Naive B cell (primary cell): ENCODE data around the gene GPR55. TPM values are rescaled to one million over a fixed set of nuclear protein-coding genes. Genes with fewer than 3 reads are reported as not detected.
A peak's percentile ranks its signal among the peaks of the same experiment; 100 is the strongest.
"Not testable (repeated sequence)": the region's sequence is repeated elsewhere in the genome, so short reads cannot be mapped to it uniquely, and the experiment has no call there.

Experiments used
- ATAC-seq, 2 donors: fragments of 150-1000 bp; cut with Tn5 transposase; 2 replicates each; pipeline ENCODE4 v1.10.0; 2021; ENCODE audit warnings: low read depth in 2 of 2, mild to moderate bottlenecking in 2 of 2, moderate library complexity in 2 of 2
- DNase-seq: peaks from one replicate; pipeline ENCODE4 v3.0.0; 2022
- H3K27ac Mint-ChIP-seq, 6 donors: one replicate each; pipeline ENCODE4 v1.8.0; 2020 to 2022; ENCODE audit warnings: mild to moderate bottlenecking in 6 of 6, mixed read lengths in 6 of 6, moderate library complexity in 5 of 6, inconsistent platforms in 2 of 6
- H3K27me3 Mint-ChIP-seq, 3 donors: one replicate each; pipeline ENCODE4 v1.8.0; 2021 to 2022; ENCODE audit warnings: mixed read lengths in 3 of 3, mild to moderate bottlenecking in 1 of 3
- H3K36me3 Mint-ChIP-seq, 2 donors: one replicate each; pipeline ENCODE4 v1.8.0; 2020 to 2022; ENCODE audit warnings: mixed read lengths in 2 of 2, inconsistent platforms in 1 of 2, mild to moderate bottlenecking in 1 of 2
- H3K4me1 Mint-ChIP-seq, 3 donors: one replicate each; pipeline ENCODE4 v1.8.0; 2020 to 2022; ENCODE audit warnings: mixed read lengths in 3 of 3, inconsistent platforms in 1 of 3, mild to moderate bottlenecking in 1 of 3, moderate library complexity in 1 of 3
- H3K4me3 Mint-ChIP-seq, 8 donors: one replicate each; pipeline ENCODE4 v1.8.0; 2020 to 2022; ENCODE audit warnings: mild to moderate bottlenecking in 8 of 8, mixed read lengths in 8 of 8, moderate library complexity in 8 of 8, inconsistent platforms in 2 of 8
- H3K9me3 Mint-ChIP-seq, 7 donors: one replicate each; pipeline ENCODE4 v1.8.0; 2020 to 2022; ENCODE audit warnings: mixed read lengths in 7 of 7, mild to moderate bottlenecking in 5 of 7, inconsistent platforms in 2 of 7, moderate library complexity in 1 of 7
- polyA plus RNA-seq, 6 donors: library from polyadenylated mRNA; unstranded; fragments of 300-500 nt; fragmentation: Illumina TruSeq; gene quantifications; one replicate each; pipeline ENCODE4 v1.2.3, GENCODE V29; 2021; ENCODE audit warnings: low read depth in 6 of 6

The GPR55 gene
- polyA plus RNA-seq, 6 donors from 2014 or later, result 0.12 to 0.56 (median 0.21) TPM; not detected in 3

DNA sequence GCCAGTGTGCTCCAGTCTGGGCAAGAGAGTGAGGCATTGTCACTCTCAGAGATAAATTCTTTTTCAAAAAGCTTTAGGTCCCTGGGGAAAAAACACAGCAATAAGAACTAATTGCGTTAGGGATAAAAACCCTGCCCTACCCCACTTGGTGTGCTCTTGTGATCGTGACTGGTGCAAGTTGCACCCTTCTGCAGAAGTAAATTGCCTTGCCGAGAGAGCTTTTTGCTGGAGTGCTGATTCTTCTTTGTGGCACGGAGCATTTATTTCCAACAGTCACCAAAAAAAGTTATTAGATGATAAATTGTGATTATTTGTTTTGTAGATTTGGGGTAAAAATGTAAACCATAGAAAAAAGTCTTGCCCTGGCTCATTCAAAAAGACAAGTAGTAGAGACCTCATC lies 12.3 kb upstream of the GPR55 start:
- peaks cover 5 to 26% (median 18%) of the 10 kb centered on the region in 7 donors for H3K9me3 Mint-ChIP-seq
- no peak for DNase-seq
- peak overlapping the region in 1 of 6 donors; percentile 8 for H3K27ac Mint-ChIP-seq
- H3K27me3 Mint-ChIP-seq, result peaks cover 9 to 37% (median 34%) of the 10 kb centered on the region in 3 donors
- no peak overlapping the region for H3K4me3 Mint-ChIP-seq
- H3K4me1 Mint-ChIP-seq, result peaks cover 0 to 3% (median 0%) of the 10 kb centered on the region in 3 donors
- no peak for ATAC-seq
- peaks cover 0 to 12% of the 10 kb centered on the region in 2 donors for H3K36me3 Mint-ChIP-seq

DNA sequence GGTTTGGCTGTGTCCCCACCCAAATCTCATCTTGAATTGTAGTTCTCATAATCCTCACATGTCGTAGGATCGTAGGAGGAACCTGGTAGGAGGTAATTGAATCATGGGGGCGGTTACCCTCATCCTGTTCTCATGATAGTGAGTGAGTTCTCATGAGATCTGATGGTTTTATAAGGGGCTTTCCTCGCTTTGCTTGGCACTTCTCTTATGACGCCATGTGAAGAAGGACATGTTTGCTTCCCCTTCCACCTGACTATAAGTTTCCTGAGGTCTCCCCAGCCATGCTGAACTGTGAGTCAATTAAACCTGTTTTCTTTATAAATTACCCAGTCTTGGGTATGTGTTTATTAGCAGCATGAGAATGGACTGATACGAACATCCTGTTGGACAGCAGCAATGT lies 11.2 kb upstream of the GPR55 start:
- ATAC-seq, DNase-seq, H3K27ac Mint-ChIP-seq, H3K4me1 Mint-ChIP-seq, H3K4me3 Mint-ChIP-seq: not testable (repeated sequence)
- Mint-ChIP-seq H3K9me3 (peaks cover 5 to 26% (median 18%) of the 10 kb centered on the region in 7 donors), H3K27me3 (peaks cover 12 to 28% (median 26%) of the 10 kb centered on the region in 3 donors), H3K36me3 (peaks cover 0 to 12% of the 10 kb centered on the region in 2 donors)

DNA sequence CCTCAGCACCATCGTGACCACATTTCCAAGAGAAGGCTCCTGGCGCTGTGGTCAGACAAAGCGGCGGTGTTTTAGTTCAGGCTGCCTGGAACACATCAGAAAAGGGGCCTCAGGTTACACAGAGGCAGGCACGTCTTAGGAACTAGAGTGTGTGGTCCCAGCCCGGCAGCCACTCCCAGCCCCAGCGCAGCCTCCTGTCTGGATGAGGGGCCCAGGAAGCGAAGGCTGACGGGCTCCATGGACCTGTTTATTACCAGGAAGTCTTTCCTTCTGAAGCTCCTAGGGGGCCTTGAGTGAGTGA lies 10.0 kb upstream of the GPR55 start:
- Mint-ChIP-seq H3K9me3 (peaks cover 5 to 26% (median 18%) of the 10 kb centered on the region in 7 donors), H3K4me3 (no peak overlapping the region)
- no peak for ATAC-seq

DNA sequence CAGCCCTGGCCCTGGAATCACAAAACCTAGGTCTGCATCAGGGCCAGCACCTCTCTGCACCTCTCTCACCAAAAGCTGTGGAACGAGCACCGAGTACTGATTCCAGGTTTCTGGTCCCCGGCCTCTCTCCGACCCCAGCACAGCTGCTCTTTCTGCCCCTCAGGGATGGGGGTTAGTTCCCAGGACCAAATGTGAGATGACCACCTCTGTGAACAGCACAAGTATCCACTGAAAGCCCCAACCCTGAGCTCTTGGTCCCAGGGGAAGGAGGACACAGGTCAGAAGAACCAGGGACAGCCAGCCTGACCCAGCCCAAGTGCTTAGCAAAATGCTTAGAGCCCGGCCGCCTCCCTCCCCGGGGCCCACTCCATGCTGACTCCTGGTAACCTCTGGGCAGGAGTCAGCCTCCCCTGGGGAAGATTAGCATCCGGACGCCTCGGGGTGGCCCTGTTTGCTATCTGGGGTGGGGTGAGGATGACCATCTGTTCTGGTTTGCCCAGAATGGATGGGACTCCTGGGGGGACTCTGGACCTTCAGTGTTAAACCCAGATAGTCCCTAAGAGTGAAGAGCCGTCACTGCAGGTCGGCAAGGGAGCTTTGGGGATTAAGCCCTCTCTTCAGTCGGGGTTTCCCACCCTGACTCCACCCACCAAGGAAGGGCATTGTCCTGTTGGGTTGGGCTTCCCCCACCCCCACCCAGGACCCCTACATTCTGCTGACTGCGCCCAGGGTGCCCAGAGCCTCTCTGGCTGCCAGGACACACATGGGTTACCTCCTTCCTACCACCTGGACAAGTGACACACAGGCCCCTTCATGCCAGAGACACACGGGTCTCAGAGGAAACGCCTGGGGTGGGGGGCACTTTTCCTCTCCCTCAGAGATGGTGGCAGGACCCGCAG lies 9.4 kb upstream of the GPR55 start:
- H3K4me3 Mint-ChIP-seq, result no peak overlapping the region
- ATAC-seq (no peak), DNase-seq (no peak)
- H3K27ac Mint-ChIP-seq, result peak overlapping the region in 1 of 6 donors; percentile 20
- H3K27me3 Mint-ChIP-seq, result peaks cover 12 to 28% (median 24%) of the 10 kb centered on the region in 3 donors
- peaks cover 5 to 26% (median 18%) of the 10 kb centered on the region in 7 donors for H3K9me3 Mint-ChIP-seq
- H3K36me3 Mint-ChIP-seq, result peaks cover 0 to 12% of the 10 kb centered on the region in 2 donors
- H3K4me1 Mint-ChIP-seq, result no peaks in the 10 kb centered on the region

More for the DNA sequence above, 10.0 kb upstream of the GPR55 start:
- peaks cover 0 to 12% of the 10 kb centered on the region in 2 donors for H3K36me3 Mint-ChIP-seq
- H3K4me1 Mint-ChIP-seq, result no peaks in the 10 kb centered on the region
- peaks cover 12 to 28% (median 26%) of the 10 kb centered on the region in 3 donors for H3K27me3 Mint-ChIP-seq
- DNase-seq, result no peak
- H3K27ac Mint-ChIP-seq, result no peak overlapping the region

DNA sequence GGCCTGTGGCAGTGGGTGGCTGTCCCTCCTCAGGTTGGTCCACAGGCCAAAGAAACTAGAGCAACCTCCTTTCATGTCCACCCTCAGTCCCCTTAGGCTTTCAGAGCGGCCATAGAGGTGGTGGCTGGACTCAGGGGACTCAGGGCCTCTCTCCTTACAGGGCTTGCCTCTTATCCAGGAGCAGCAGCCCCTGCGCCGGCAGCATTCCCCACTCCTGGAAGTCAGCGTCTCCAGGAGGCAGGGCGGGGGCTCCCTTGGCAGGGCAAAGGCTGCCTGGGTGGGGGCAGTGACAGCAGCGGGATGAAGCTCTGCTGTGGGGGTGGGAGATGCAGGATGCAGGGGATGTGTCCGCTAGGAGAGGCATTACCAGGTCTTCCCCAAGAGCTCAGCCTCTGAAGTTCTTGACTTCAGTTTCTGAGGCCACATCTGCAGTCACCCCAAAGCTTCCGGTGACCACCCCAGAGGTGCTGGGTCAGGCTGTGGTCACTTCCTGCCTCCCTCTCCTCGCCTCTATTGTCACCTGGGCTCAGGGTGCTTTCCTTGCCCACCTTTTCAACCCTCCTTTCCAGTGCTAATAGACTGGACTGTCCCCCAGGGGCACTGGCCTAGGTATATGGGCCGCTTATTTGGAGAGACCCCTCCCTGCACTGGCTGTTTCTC lies 8.6 kb upstream of the GPR55 start:
- H3K36me3 Mint-ChIP-seq, result peaks cover 0 to 12% of the 10 kb centered on the region in 2 donors
- peaks cover 12 to 28% (median 20%) of the 10 kb centered on the region in 3 donors for H3K27me3 Mint-ChIP-seq
- peaks cover 5 to 26% (median 18%) of the 10 kb centered on the region in 7 donors for H3K9me3 Mint-ChIP-seq
- H3K27ac Mint-ChIP-seq, result peak overlapping the region in 2 of 6 donors; percentile 20 to 21
- ATAC-seq (no peak), DNase-seq (no peak)
- H3K4me1 Mint-ChIP-seq, result no peaks in the 10 kb centered on the region
- no peak overlapping the region for H3K4me3 Mint-ChIP-seq

DNA sequence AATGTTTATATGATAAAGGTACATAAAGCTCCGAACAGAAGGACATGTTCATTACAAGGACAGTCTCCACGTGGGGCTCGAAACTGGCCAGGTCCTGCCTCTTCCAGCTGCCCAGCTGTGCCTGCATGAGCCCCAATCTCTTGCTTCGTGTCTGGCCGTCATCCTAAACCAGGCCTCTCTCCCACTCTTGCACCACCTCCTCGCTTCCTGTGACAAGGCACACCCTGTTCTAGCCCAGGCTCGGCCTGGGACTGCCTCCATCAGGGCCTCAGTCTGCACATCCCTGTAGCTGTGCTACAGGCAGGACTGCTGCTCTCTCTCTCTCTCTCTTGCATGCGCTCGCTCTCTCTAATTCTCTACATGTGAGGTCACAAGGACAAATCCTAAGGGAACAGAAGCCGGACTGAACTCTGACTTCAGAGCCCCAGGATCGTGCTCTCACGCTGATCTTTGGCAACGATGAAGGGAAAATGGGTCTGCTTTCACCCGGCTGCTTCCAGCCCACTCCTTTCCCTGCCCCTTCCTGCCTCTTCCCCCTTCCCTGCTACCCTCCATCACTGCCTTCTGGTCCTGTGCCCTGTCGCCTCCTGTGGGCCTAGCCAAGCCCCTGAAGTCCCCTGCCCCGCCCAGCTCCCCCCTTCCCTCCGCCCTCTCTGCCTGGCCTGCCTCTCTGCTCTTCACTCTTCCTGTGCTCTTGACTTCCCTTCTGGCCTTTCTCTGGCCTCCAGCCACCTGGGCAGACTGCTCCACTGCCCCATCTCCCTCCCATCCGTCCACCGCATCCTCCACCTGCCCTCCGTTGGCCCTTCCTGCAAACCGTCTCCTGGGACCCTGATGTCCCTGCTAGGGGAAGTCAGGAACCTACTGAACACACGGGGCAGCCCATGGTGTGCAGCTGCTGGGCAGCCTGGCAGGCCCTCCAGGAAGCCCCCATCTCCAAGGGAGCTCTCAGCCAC lies 7.8 kb upstream of the GPR55 start:
- H3K4me3 Mint-ChIP-seq, result no peak overlapping the region
- ATAC-seq, result no peak
- peak overlapping the region in 2 of 6 donors; percentile 21 to 66 for H3K27ac Mint-ChIP-seq

DNA sequence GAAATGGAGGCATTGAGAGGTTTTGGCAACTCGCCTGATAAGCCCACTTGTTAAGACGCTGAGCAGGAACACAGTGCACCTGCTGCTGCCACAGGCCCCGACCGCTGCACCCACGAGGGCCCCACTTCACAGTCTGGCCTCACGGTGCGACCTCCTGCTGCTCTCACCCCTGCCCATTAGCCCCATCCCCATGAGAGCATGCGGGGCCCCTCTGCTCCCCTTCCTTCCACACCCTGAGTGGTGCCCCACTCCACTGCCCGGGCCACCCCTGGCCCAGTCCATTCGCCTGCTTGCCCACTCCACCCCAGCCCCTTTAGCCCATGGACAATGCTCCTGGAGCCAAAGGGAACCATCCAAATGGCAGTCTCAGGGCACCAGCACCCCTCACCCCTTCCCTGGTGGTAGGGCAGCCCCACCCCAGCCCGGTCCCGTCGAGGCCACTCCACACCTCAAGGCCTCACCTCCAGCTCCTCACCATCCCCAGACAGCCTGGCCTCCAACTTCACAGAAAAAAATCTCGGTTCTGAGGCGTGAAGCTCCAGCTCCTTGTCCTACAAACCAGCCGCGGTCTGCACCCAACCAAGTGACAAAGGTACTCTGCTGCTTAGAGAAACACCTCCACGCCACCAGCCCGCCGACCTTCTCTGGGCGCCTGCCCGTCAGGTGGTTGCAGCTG lies 6.7 kb upstream of the GPR55 start:
- H3K9me3 Mint-ChIP-seq, result peaks cover 5 to 14% (median 11%) of the 10 kb centered on the region in 7 donors
- peaks cover 0 to 12% of the 10 kb centered on the region in 2 donors for H3K36me3 Mint-ChIP-seq
- no peak overlapping the region for H3K27ac Mint-ChIP-seq
- ATAC-seq, result no peak
- DNase-seq, result no peak
- no peak overlapping the region for H3K4me3 Mint-ChIP-seq
- H3K27me3 Mint-ChIP-seq, result peaks cover 12 to 28% (median 20%) of the 10 kb centered on the region in 3 donors
- no peaks in the 10 kb centered on the region for H3K4me1 Mint-ChIP-seq

More for the DNA sequence above, 7.8 kb upstream of the GPR55 start:
- Mint-ChIP-seq H3K27me3 (peaks cover 12 to 28% (median 20%) of the 10 kb centered on the region in 3 donors), H3K4me1 (no peaks in the 10 kb centered on the region), H3K9me3 (peaks cover 5 to 25% (median 18%) of the 10 kb centered on the region in 7 donors), H3K36me3 (peaks cover 0 to 12% of the 10 kb centered on the region in 2 donors)
- no peak for DNase-seq

DNA sequence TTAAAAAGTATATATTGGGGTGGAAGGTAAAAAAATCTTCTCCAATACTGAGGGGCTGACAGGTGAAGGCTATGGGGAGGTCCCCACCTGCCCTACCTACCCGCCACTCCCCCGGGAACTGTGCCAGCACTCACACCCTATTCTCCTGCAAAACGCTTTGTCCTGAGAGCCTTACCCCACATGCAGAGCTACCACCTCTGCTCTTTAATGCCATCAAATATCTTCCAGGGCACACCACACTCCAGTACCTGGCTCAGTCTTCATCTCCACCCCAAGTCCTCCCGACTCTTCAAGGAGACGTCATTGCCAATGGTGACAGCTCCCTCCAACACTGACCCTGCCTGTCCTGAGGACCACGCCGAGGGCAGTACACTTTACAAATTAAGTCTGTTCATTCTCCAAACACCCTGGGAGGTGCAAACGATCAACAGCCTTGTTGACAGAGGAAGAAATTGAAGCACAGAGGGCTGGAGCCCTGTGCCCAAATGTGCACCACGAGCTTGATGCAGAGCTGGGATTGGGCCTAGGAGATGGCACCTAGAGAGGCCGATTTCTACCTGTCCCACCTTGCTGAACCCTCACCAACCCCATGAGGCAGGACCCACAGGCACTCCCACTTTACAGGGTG lies 6.0 kb upstream of the GPR55 start:
- DNase-seq (no peak), ATAC-seq (no peak)
- Mint-ChIP-seq H3K36me3 (peaks cover 0 to 9% of the 10 kb centered on the region in 2 donors), H3K27ac (peak overlapping the region in 1 of 6 donors; percentile 86), H3K4me1 (no peaks in the 10 kb centered on the region), H3K4me3 (no peak overlapping the region), H3K9me3 (peaks cover 5 to 8% (median 7%) of the 10 kb centered on the region in 7 donors), H3K27me3 (peaks cover 12 to 26% (median 20%) of the 10 kb centered on the region in 3 donors)

DNA sequence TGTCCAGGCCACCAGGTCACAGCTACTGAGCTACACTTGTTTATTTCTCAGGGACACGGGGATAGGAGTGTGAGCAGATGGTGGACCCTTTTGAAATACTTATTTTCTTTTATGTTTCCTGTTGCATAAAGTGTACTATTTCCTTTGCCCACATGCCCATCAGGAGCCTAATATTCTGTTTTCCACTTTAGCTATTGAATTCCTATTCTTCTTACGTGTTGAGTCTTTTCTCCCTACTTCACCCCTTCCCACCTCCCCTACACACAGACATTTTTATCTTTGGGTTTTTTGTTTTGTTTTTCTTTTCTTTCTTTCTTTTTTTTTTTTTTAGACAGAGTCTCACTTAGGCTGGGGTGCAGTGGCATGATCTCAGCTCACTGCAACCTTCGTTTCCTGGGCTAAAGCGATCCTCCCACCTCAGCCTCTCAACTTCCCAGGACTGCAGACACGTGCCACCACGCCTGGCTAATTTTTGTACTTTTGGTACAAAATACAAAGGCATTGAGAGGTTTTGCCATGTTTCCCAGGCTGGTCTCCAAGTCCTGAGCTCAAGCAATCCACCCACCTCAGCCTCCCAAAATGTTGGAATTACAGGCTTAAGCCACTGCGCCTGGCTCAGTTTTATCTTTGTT lies 5.2 kb upstream of the GPR55 start:
- Mint-ChIP-seq H3K4me1 (peaks cover under 1 to 3% (median 2%) of the 10 kb centered on the region in 3 donors), H3K27me3 (peaks cover 7 to 18% (median 12%) of the 10 kb centered on the region in 3 donors), H3K36me3 (peaks cover 0 to 2% of the 10 kb centered on the region in 2 donors), H3K27ac (no peak overlapping the region), H3K4me3 (no peak overlapping the region), H3K9me3 (peaks cover 0 to under 1% (median 0%) of the 10 kb centered on the region in 7 donors)
- DNase-seq (no peak), ATAC-seq (no peak)

DNA sequence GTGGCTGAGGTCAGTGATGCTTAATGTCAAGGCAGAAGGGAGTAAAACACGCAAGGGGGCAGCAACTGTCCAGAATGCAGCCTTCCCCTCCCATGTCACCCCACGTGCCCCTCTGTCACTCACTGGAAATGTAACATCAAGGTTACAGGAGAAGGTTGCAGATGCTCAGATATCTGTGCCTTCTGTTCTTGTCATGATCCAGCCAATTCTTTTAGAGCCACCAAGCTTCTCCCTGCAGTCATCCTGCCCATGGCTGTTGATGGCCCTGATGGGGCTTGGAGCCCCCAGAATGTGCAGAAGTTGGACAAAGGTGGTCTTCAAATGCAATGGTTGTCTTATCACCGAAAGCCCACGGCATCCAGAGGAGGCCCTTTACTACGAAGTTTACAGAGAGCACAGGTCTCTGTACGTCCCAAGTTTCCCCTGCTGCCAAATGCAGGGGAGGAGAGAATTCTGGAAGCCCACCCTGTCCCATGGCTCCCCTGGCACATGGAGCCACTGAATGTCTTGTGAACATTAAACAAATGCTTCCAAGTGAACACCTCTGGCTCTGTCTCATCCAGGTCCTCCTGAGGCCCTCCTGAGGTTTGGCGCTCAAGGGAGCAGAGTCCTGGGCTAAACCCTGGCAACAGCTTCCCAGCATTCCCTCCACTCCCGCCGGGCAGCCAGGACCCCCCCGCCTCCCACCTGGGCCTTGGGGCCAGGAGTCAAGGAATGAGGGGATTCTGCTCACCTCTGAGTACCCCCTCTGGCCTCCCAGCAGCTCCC lies 4.5 kb upstream of the GPR55 start:
- Mint-ChIP-seq H3K9me3 (no peaks in the 10 kb centered on the region), H3K27ac (no peak overlapping the region), H3K27me3 (peaks cover 7 to 16% (median 10%) of the 10 kb centered on the region in 3 donors), H3K4me3 (no peak overlapping the region), H3K4me1 (peaks cover 6 to 10% (median 9%) of the 10 kb centered on the region in 3 donors), H3K36me3 (no peaks in the 10 kb centered on the region)
- ATAC-seq, result no peak
- DNase-seq, result no peak

DNA sequence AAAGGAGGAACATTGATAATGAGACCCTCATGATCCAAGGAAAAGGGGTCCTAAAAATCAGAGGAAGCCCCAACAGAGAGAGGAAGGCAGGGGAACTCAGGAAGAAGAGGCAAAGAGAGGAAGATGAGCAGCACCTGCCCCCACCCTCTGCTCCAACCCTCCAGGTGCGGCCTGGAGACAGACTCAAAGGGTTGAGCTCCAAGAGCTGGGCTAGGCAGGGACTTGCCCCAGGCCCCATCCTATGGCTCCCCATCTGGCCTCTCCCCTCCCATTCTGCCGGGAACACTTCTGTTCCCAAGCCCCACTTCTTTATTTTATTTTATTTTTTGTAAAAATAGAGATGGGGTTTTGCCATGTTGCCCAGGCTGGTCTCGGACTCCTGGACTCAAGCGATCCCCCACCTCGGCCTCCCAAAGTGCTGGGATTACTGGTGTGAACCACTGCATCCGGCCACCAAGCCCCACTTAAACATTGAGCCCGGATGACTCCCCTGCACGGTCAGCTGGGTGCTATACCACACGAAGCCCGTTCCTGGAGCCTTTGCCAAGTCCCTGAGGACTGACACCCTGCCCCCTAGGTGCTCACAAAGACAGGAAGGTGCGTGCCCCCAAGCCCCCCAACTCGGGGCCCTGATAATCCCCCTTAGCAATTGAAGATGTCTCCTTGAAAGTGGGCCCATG lies 3.8 kb upstream of the GPR55 start:
- DNase-seq (no peak), ATAC-seq (no peak)
- Mint-ChIP-seq H3K4me1 (peaks cover 8 to 16% (median 10%) of the 10 kb centered on the region in 3 donors), H3K27ac (no peak overlapping the region), H3K27me3 (peaks cover 7 to 13% (median 12%) of the 10 kb centered on the region in 3 donors), H3K36me3 (no peaks in the 10 kb centered on the region), H3K4me3 (no peak overlapping the region), H3K9me3 (no peaks in the 10 kb centered on the region)
